ENCODE results near the gene ZNF618.

ZNF618 gene

GRCh38 chr9:113941056-113941455 is 64.9 kb downstream of the ZNF618 start:
- ChIA-PET CTCF (no interaction called here), POLR2A (no interaction called here)

GRCh38 chr9:113941526-113941925 is 65.4 kb downstream of the ZNF618 start:
- no peak for TF ChIP-seq CTCF (IDR thresholded peaks at IDR 0.05; ENCODE audit: control extremely low read depth, extremely low read depth, low read depth, missing control alignments)
- ChIA-PET CTCF (no interaction called here), POLR2A (interaction anchor here (0.6 kb wide), 1 partner anchor 18 kb away, joined by 3 read pairs; no protein-coding TSS in a partner anchor)
- no peak for DNase-seq (ENCODE audit: extremely low spot score)

More at GRCh38 chr9:113941056-113941455, 64.9 kb downstream of the ZNF618 start:
- DNase-seq (ENCODE audit: extremely low spot score): no peak
- TF ChIP-seq CTCF (IDR thresholded peaks at IDR 0.05; ENCODE audit: control extremely low read depth, extremely low read depth, low read depth, missing control alignments): no peak

- CTCF ChIA-PET: interaction anchor here (0.7 to 1.4 kb wide), 3 partner anchors 14 to 20 kb away, joined by 3 to 4 read pairs (median 3); no protein-coding TSS in a partner anchor
- DNase-seq (ENCODE audit: extremely low spot score): no peak
- TF ChIP-seq CTCF (IDR thresholded peaks at IDR 0.05; ENCODE audit: control extremely low read depth, extremely low read depth, low read depth, missing control alignments): no peak
- POLR2A ChIA-PET: no interaction called here
Measured at GRCh38 chr9:113943112-113944009, 67.3 kb downstream of the ZNF618 start.

GRCh38 chr9:113945784-113946183 is 69.7 kb downstream of the ZNF618 start:
- ChIA-PET CTCF (no interaction called here), POLR2A (no interaction called here)
- DNase-seq (ENCODE audit: extremely low spot score): no peak
- no peak for TF ChIP-seq CTCF (IDR thresholded peaks at IDR 0.05; ENCODE audit: control extremely low read depth, extremely low read depth, low read depth, missing control alignments)

GRCh38 chr9:113946496-113947115 is 70.5 kb downstream of the ZNF618 start:
- TF ChIP-seq CTCF (IDR thresholded peaks at IDR 0.05; ENCODE audit: control extremely low read depth, extremely low read depth, low read depth, missing control alignments): no peak
- DNase-seq (ENCODE audit: extremely low spot score): no peak
- POLR2A ChIA-PET: no interaction called here
- CTCF ChIA-PET: interaction anchor here (1.4 kb wide), 1 partner anchor 20 kb away, joined by 3 read pairs; no protein-coding TSS in a partner anchor

GRCh38 chr9:113947941-113948340 is 71.8 kb downstream of the ZNF618 start:
- POLR2A ChIA-PET: no interaction called here
- DNase-seq (ENCODE audit: extremely low spot score): no peak
- CTCF ChIA-PET: interaction anchor here (1.4 kb wide), 2 partner anchors 15 to 18 kb away, joined by 3 read pairs; no protein-coding TSS in a partner anchor
- TF ChIP-seq CTCF (IDR thresholded peaks at IDR 0.05; ENCODE audit: control extremely low read depth, extremely low read depth, low read depth, missing control alignments): no peak
